Lower lobe of right lung (tissue), 2 donors: ENCODE measurements around the gene THOC6. TPM values are rescaled to one million over a fixed set of nuclear protein-coding genes. Genes with fewer than 3 reads are reported as not detected.
A peak's percentile ranks its signal among the peaks of the same experiment; 100 is the strongest.

ENCODE experiments used
- ATAC-seq, 2 donors: fragments of 200-7000 bp; cut with Tn5 transposase; one replicate each; pipeline ENCODE4 v1.9.1; 2020 to 2022; ENCODE audit warnings: mild to moderate bottlenecking in 2 of 2, moderate library complexity in 2 of 2
- DNase-seq: peaks from one replicate; pipeline ENCODE4 v3.0.0-alpha.2; 2020
- H3K27ac ChIP-seq: fragments of 200-600 bp; one replicate; pipeline ENCODE4 v1.8.0; 2022
- H3K27me3 ChIP-seq: fragments of 200-600 bp; one replicate; pipeline ENCODE4 v1.8.0; 2022; ENCODE audit warnings: low read depth
- H3K36me3 ChIP-seq: fragments of 200-600 bp; one replicate; pipeline ENCODE4 v1.8.0; 2022; ENCODE audit warnings: mild to moderate bottlenecking
- H3K4me1 ChIP-seq: fragments of 200-600 bp; one replicate; pipeline ENCODE4 v1.8.0; 2022
- H3K4me3 ChIP-seq: fragments of 200-600 bp; one replicate; pipeline ENCODE4 v1.8.0; 2022; ENCODE audit warnings: mild to moderate bottlenecking
- H3K9me3 ChIP-seq: fragments of 200-600 bp; one replicate; pipeline ENCODE4 v1.8.0; 2022
- intact Hi-C: fragments of 100-400 bp; cut with DNase I; formaldehyde crosslinking; loops from one replicate; pipeline ENCODE4 v1.11.0; 2022
- long read RNA-seq: library from polyadenylated mRNA; unstranded; transcript quantifications from one replicate; pipeline ENCODE4 v2.0.0, GENCODE V29; 2021
- total RNA-seq: library from RNA; stranded (reverse); fragmentation: NEBNext Ultra II Directional; extraction: Animal tissue kit (Norgen Biotek cat#: 25700); gene quantifications from one replicate; pipeline ENCODE4 v1.2.1, GENCODE V29; 2021
- TF ChIP-seq, protein P1 (sequence below): fragments of 200-600 bp; IDR thresholded peaks from one replicate; pipeline ENCODE4 v1.8.0; 2022; ENCODE audit warnings: antibody characterized with exemption, mild to moderate bottlenecking
- donor health status: DM: no; HTN: yes; CAD: no; lungs with severe emphysema.

Gene THOC6
- 26.8 TPM for total RNA-seq
- long read RNA-seq, transcript THOC6-202 (13 exons, 1,419 nt): major isoform, 33 of 51 reads
- long read RNA-seq, partial matches to known transcripts: 1 of 51 reads
- long read RNA-seq, other reads (novel, unspliced or antisense): 14 of 51 reads

DNA sequence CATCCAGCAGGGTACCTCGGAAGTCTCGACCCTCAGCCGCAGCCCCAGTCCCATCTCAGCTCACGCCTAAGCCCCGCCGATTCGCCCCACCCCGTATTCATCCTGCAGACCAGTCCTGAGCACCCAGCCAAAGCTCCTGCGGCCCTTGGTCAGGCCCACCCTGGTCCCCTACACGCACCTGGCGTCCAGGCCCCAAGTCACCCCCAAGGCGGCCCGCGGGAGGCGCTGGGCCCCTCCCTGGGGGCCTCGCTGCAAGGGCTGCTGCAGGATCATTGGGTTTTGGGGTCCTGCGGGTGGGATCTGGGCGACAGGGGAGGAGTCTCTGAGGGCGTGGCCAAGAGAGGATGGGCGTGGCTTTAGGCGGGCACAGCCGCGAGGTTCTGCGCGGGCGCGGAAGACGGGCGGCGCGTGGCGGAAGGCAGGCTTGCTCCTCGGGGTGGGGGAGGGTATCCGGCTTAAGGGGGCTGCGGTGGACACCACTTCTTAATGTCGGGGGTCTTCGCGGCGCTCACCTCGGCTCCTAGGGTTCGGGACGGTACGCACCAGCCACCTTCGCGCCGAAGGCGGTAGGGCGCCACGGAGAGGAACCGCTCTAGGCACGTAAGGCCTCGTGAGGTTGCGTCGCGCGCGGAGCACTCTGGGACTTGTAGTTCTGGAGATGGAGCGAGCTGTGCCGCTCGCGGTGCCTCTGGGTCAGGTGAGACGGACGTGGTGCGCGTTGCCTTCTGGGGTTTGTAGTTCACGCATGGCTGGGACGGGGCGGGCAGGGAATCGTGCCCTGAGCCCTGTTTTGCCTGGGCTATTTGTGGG is at the start of gene THOC6, which contains the start of gene HCFC1R1:
THOC6 (plus strand) TSS at position 367 of the 810 bp plus-strand sequence; CDS start at position 659, 292 bp downstream.
HCFC1R1 (minus strand) TSS at position 274 of the 810 bp plus-strand sequence; CDS start at position 273, 1 bp downstream.
- peaks cover 66% of the 10 kb centered on the region for H3K4me1 ChIP-seq
- peak within 1 kb of the TSS; percentile 77 for H3K4me3 ChIP-seq
- TF ChIP-seq, protein P1, sequence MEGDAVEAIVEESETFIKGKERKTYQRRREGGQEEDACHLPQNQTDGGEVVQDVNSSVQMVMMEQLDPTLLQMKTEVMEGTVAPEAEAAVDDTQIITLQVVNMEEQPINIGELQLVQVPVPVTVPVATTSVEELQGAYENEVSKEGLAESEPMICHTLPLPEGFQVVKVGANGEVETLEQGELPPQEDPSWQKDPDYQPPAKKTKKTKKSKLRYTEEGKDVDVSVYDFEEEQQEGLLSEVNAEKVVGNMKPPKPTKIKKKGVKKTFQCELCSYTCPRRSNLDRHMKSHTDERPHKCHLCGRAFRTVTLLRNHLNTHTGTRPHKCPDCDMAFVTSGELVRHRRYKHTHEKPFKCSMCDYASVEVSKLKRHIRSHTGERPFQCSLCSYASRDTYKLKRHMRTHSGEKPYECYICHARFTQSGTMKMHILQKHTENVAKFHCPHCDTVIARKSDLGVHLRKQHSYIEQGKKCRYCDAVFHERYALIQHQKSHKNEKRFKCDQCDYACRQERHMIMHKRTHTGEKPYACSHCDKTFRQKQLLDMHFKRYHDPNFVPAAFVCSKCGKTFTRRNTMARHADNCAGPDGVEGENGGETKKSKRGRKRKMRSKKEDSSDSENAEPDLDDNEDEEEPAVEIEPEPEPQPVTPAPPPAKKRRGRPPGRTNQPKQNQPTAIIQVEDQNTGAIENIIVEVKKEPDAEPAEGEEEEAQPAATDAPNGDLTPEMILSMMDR: no peak

DNA sequence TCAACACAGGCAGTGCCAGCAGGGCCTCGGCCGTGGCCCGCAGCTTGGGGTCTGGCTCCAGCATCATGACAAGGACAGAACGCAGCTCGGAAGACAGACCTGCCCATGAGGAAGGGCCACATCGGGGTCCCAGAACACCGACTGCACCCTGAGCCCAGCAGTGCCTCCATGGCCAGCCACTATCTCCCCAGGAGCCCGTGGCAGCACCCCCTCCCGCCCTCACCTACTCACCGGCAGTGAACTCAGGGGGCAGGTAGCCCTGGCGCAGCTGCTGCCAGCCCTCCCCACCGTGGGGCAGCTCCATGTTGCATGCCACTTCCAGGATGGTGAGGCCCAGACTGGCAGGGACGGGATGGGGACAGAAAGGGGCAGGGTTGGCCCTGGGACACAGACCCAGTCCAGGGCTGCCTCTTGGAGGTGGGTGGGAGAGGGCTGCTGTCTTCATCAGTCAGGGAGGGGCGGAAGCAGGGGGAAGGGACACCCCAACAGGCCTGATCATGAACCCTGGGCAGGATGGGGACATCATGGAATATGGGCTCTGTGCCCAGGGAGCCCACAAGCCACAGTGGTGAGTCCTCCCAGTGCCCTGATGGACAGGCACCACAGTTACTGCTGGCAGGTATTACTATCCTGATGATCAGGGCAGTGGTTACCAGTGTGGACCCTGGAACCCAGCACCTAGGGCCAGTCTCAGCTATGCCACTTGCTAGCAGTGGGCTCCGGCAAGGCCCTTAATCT is 49.3 kb upstream of the THOC6 start:
- no peak overlapping the region for H3K27ac ChIP-seq
- H3K9me3 ChIP-seq: no peaks in the 10 kb centered on the region
- ATAC-seq: no peak
- no peak for DNase-seq
- peaks cover 24% of the 10 kb centered on the region for H3K4me1 ChIP-seq
- intact Hi-C loops: no loop called here
- no peaks in the 10 kb centered on the region for H3K36me3 ChIP-seq
- no peak overlapping the region for H3K4me3 ChIP-seq
- H3K27me3 ChIP-seq: peaks cover 3% of the 10 kb centered on the region
- TF ChIP-seq, protein P1: no peak

More for the DNA sequence above, at the start of gene THOC6, which contains the start of gene HCFC1R1:
- peaks cover 3% of the 10 kb centered on the region for H3K27me3 ChIP-seq
- intact Hi-C loops: no loop called here
- peaks cover 18% of the 10 kb centered on the region for H3K36me3 ChIP-seq
- peak; percentile 75 to 79 for ATAC-seq
- DNase-seq: peak; percentile 99
- peak within 1 kb of the TSS; percentile 94 for H3K27ac ChIP-seq
- no peaks in the 10 kb centered on the region for H3K9me3 ChIP-seq

DNA sequence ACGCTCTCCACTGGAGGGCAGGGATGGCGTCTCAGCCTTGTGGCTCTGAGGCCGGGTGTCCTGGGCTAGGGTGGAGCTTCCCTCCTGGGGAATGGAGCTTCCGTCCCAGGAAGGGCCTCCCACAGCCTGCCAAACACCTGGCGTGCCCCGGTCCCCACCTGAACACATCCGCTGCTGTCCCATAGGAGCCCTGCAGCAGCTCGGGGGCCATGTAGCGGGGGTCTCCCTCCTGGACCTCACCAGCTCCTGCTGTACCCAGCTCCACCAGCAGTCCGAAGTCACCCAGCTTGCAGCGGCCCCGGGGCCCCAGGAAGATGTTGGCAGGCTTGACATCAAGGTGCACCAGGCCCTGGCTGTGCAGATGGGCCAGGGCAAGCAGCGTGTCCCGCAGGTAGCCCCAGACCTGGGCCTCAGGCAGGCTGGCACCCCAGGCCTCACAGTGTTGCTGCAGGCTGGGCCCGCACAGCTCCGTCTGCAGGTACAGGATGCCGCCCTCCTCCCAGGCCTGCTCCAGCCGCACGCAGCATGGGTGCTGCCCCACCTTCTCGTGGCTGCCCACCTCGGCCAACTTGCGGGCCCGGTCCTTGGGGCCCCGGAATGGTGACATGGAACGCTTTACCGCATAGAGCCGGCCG is 48.6 kb upstream of the THOC6 start:
- no peak overlapping the region for H3K4me3 ChIP-seq
- peaks cover 24% of the 10 kb centered on the region for H3K4me1 ChIP-seq
- TF ChIP-seq, protein P1: no peak
- peaks cover 4% of the 10 kb centered on the region for H3K27me3 ChIP-seq
- no peaks in the 10 kb centered on the region for H3K9me3 ChIP-seq
- H3K36me3 ChIP-seq: no peaks in the 10 kb centered on the region
- intact Hi-C loops: no loop called here
- ATAC-seq (no peak), DNase-seq (no peak)
- H3K27ac ChIP-seq: no peak overlapping the region

DNA sequence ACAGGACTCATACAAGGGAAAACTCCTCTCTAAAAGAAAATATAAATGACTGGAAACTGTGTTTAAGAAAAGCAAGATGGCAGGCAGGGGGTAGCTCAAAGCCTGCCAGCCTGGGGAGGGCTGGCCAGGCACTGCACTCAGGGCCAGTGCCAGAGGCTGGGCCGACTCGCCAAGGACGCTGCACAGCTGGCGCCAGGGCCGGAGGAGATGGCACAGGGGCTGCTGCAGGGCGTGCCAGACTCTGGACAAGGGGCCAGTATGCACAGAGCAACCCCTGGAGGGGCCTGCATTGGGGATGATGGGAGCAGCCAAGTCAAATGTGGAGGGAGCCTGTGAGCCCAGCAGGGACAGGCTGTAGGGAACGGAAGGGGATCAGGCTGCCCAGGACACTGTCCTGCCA is 47.6 kb upstream of the THOC6 start:
- H3K9me3 ChIP-seq: no peaks in the 10 kb centered on the region
- H3K4me3 ChIP-seq: no peak overlapping the region
- ATAC-seq (no peak), DNase-seq (no peak)
- H3K4me1 ChIP-seq: peaks cover 21% of the 10 kb centered on the region
- peaks cover 4% of the 10 kb centered on the region for H3K27me3 ChIP-seq
- TF ChIP-seq, protein P1: no peak
- H3K27ac ChIP-seq: no peak overlapping the region
- H3K36me3 ChIP-seq: no peaks in the 10 kb centered on the region
- intact Hi-C loops: no loop called here

DNA sequence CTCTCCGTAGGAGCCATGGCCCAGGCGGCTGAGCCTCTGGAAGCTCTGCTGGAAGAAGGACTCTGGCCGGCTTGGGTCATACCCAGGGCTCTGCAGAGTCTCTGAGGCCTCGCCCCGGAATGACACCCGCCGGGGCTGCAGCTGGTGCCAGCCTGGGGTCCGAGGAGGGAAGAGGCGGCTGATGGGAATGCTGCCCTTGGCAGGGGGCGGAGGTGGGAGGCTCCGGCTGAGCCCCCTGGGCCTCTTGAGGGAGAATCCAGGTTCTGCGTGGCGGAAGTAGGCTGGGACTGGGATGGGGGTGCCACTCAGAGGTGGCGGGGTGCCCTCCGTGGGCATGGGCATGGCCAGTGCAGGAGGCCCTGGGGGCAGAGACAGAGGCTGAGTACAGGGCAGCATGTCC is 47.2 kb upstream of the THOC6 start:
- ATAC-seq (no peak), DNase-seq (no peak)
- Histone ChIP-seq H3K27me3 (peaks cover 4% of the 10 kb centered on the region), H3K9me3 (no peaks in the 10 kb centered on the region), H3K27ac (no peak overlapping the region), H3K36me3 (no peaks in the 10 kb centered on the region), H3K4me3 (no peak overlapping the region), H3K4me1 (peaks cover 22% of the 10 kb centered on the region)
- intact Hi-C loops: no loop called here
- TF ChIP-seq, protein P1: no peak
